ENCODE data around the gene SHC4.

Gene SHC4

DNA sequence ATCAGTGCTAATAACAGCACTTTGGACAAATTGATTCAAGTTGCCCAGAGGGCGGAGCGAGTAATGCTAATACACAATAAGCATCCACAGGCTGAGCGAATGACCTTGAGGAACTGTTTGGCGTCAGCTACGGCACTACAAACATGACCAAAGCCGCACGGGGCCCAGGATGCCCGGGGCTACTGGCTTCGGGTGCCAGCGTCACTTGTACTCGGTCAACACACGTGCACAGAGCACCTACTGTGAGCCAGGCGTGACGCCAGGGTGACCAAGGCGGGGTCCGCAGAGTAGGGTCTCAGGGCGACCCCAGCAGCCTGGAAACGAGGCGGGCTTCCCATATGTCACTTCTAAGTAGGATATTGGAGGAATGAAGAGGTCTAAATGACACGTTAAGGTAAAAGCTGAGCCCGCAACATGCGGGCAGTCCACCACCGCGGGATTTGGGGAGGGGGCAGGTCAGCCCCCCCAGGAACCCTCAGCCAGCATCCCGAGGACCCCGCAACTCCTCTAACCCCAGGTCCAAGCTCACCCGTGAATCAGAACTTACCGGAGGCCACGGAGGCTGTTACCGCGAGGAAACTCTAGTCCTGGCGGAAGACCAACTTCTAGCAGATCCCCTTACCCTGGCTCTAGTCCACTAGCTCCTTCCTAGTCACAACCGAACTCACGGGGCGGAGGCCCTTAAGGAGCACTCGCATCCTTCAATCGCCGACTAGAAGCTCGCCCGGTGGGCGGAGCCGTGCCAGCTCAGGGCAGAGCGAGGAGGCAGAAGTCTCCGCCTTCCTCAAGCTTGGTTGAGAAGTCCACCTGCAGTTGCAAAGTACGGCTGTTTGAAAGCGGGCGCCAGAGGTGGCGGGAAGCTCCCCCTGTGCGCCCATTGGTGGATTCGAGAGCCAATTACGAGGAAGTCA is 153.1 kb downstream of the SHC4 start, which contains the start of gene CEP152:
Gene CEP152 (minus strand): TSS at position 656 of the 911 bp plus-strand sequence. CDS start 5,420 bp downstream, outside the sequence.
- no peaks in the 10 kb centered on the region for H3K9me2 ChIP-seq (replicated peaks; ENCODE audit: insufficient read depth, low read length)
- H2AFZ ChIP-seq (ENCODE audit: low read depth, low read length, severe bottlenecking) = peak within 1 kb of the TSS; percentile 95
- H3K9me3 ChIP-seq (ENCODE audit: insufficient read depth, low read length) = no peaks in the 10 kb centered on the region
- no peaks in the 10 kb centered on the region for H3K36me3 ChIP-seq (ENCODE audit: low read length)
- peak within 1 kb of the TSS; percentile 73 for H3K27ac ChIP-seq (ENCODE audit: low read depth, low read length)
- peaks cover 5% of the 10 kb centered on the region; the same call in 1 of the 2 replicates for H4K20me1 ChIP-seq (ENCODE audit: low read depth, low read length)
- H3F3A ChIP-seq (ENCODE audit: insufficient read depth) = peaks cover 5% of the 10 kb centered on the region; the same call in 1 of the 2 replicates
- peak within 1 kb of the TSS; percentile 97 for H3K9ac ChIP-seq (ENCODE audit: low read length)
- H3K79me2 ChIP-seq (ENCODE audit: insufficient read depth, low read length) = peaks cover 51% of the 10 kb centered on the region
- peak within 1 kb of the TSS; percentile 86 for H3K4me3 ChIP-seq (ENCODE audit: insufficient read depth, low read length, poor library complexity, severe bottlenecking)
- no peaks in the 10 kb centered on the region for H3K27me3 ChIP-seq (ENCODE audit: low read length)
- H3K4me2 ChIP-seq (ENCODE audit: low read depth, low read length, poor library complexity, severe bottlenecking) = peak within 1 kb of the TSS; percentile 94
- no peak for TF ChIP-seq EZH2phosphoT487 (conservative IDR thresholded peaks at IDR 0.05; ENCODE audit: low read length)
- TF ChIP-seq, protein P1, sequence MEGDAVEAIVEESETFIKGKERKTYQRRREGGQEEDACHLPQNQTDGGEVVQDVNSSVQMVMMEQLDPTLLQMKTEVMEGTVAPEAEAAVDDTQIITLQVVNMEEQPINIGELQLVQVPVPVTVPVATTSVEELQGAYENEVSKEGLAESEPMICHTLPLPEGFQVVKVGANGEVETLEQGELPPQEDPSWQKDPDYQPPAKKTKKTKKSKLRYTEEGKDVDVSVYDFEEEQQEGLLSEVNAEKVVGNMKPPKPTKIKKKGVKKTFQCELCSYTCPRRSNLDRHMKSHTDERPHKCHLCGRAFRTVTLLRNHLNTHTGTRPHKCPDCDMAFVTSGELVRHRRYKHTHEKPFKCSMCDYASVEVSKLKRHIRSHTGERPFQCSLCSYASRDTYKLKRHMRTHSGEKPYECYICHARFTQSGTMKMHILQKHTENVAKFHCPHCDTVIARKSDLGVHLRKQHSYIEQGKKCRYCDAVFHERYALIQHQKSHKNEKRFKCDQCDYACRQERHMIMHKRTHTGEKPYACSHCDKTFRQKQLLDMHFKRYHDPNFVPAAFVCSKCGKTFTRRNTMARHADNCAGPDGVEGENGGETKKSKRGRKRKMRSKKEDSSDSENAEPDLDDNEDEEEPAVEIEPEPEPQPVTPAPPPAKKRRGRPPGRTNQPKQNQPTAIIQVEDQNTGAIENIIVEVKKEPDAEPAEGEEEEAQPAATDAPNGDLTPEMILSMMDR (IDR thresholded peaks at IDR 0.05; ENCODE audit: insufficient read depth, low read length, poor library complexity, severe bottlenecking) = no peak

- Histone ChIP-seq H3K4me2 (ENCODE audit: low read depth, low read length, poor library complexity, severe bottlenecking) (peak overlapping the region; percentile 94), H4K20me1 (ENCODE audit: low read depth, low read length) (peaks cover 5% of the 10 kb centered on the region), H3K4me3 (ENCODE audit: insufficient read depth, low read length, poor library complexity, severe bottlenecking) (no peak overlapping the region), H2AFZ (ENCODE audit: low read depth, low read length, severe bottlenecking) (no peak overlapping the region), H3K9me2 (replicated peaks; ENCODE audit: insufficient read depth, low read length) (no peaks in the 10 kb centered on the region), H3K27me3 (ENCODE audit: low read length) (no peaks in the 10 kb centered on the region), H3K9me3 (ENCODE audit: insufficient read depth, low read length) (no peaks in the 10 kb centered on the region), H3K27ac (ENCODE audit: low read depth, low read length) (no peak overlapping the region), H3K36me3 (ENCODE audit: low read length) (peaks cover 8% of the 10 kb centered on the region; the same call in 1 of the 2 replicates), H3K9ac (ENCODE audit: low read length) (no peak overlapping the region), H3F3A (ENCODE audit: insufficient read depth) (peaks cover 5% of the 10 kb centered on the region; the same call in 1 of the 2 replicates), H3K79me2 (ENCODE audit: insufficient read depth, low read length) (peaks cover 96% of the 10 kb centered on the region)
- TF ChIP-seq, protein P1 (IDR thresholded peaks at IDR 0.05; ENCODE audit: insufficient read depth, low read length, poor library complexity, severe bottlenecking) = no peak
- no peak for TF ChIP-seq EZH2phosphoT487 (conservative IDR thresholded peaks at IDR 0.05; ENCODE audit: low read length)
Observed at GRCh38 chr15:48806151-48806550, 157.6 kb downstream of the SHC4 start.

GRCh38 chr15:48805591-48805990 is 158.1 kb downstream of the SHC4 start:
- H3K9ac ChIP-seq (ENCODE audit: low read length) = no peak overlapping the region
- H3K79me2 ChIP-seq (ENCODE audit: insufficient read depth, low read length) = peaks cover 100% of the 10 kb centered on the region
- H2AFZ ChIP-seq (ENCODE audit: low read depth, low read length, severe bottlenecking) = no peak overlapping the region
- no peak for TF ChIP-seq EZH2phosphoT487 (conservative IDR thresholded peaks at IDR 0.05; ENCODE audit: low read length)
- TF ChIP-seq, protein P1 (IDR thresholded peaks at IDR 0.05; ENCODE audit: insufficient read depth, low read length, poor library complexity, severe bottlenecking) = no peak
- peaks cover 10% of the 10 kb centered on the region for H4K20me1 ChIP-seq (ENCODE audit: low read depth, low read length)
- no peaks in the 10 kb centered on the region for H3K9me3 ChIP-seq (ENCODE audit: insufficient read depth, low read length)
- no peak overlapping the region for H3K27ac ChIP-seq (ENCODE audit: low read depth, low read length)
- no peaks in the 10 kb centered on the region for H3K9me2 ChIP-seq (replicated peaks; ENCODE audit: insufficient read depth, low read length)
- H3K4me2 ChIP-seq (ENCODE audit: low read depth, low read length, poor library complexity, severe bottlenecking) = peak overlapping the region; percentile 94
- H3K4me3 ChIP-seq (ENCODE audit: insufficient read depth, low read length, poor library complexity, severe bottlenecking) = no peak overlapping the region
- no peaks in the 10 kb centered on the region for H3K27me3 ChIP-seq (ENCODE audit: low read length)
- peaks cover 5% of the 10 kb centered on the region; the same call in 1 of the 2 replicates for H3F3A ChIP-seq (ENCODE audit: insufficient read depth)
- H3K36me3 ChIP-seq (ENCODE audit: low read length) = peaks cover 10% of the 10 kb centered on the region; the same call in 1 of the 2 replicates

Measured in SU-DHL-6 (cell line).